ENCODE results near the gene COL8A1.

DNA sequence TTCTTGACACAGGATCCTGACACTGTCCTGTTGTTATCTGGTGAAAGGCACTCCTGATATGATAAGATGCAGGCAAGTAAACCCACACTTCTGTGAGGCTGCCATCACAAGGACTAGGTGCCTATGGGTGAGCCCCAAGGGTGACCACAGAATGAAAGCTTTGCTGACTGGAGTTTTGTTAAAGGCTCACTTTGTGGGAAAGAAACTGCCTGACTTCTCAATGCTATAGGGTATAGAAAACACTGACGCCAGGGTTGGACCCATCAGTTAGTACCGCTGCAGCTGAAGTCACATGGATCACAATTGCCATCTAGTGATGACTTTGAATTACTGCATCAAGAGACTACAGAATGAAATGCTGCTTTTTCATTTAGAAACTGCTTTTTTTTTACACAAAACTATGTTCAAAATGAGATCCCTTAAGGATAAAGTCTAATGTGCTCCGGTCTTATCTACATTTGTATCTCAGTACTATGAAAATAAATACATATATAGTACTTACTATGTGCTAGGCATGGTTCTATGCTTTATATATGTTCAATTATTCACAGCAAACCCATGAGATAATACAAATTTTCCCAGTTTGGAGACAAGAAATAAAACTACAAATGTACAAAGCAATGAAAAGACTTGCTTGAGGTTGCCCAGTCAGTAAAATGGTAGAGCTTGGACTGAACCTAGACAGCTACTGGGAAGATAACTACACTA, 115.0 kb downstream of the COL8A1 start:
- TF ChIP-seq NFIC (IDR thresholded peaks at IDR 0.05), result no peak
- no peak for TF ChIP-seq NFATC3 (IDR thresholded peaks at IDR 0.05)
- no peak for TF ChIP-seq EZH2 (IDR thresholded peaks at IDR 0.05; ENCODE audit: borderline replicate concordance, low read depth, low read length)
- TF ChIP-seq SRSF3 (IDR thresholded peaks at IDR 0.05; ENCODE audit: insufficient read depth, low read length), result no peak
- no peak for TF ChIP-seq CHCHD3 (CRISPR knock-in tag; IDR thresholded peaks at IDR 0.05)
- peak; percentile 78 to 80 for TF ChIP-seq RAD21 (CRISPR knock-in tag; conservative IDR thresholded peaks at IDR 0.05 in 1 of 2, IDR thresholded peaks at IDR 0.05 in 1 of 2)
